ENCODE measurements around the gene SRSF5.
"Not testable (repeated sequence)": the region's sequence is repeated elsewhere in the genome, so short reads cannot be mapped to it uniquely, and the experiment has no call there.

Gene SRSF5

DNA sequence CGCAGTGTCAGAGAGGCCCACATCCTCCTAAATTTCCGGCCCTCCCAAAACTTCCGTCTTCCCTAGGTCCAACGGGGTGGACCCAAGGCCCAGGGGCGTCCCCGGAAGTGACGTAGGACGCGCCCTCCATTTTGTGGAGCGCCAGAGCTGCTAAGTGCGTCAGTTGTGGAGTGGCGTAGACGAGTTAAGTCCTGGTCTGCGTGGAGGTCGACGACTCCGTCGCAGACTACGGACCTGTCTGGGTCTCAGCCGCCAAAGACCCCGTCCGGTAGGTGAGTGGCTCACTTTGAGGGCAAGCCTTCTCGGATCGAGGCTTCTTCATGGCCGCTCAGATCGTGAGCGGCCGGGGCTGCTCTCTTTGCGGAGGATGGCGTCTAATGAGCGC, at the start of gene SRSF5:
Gene SRSF5, plus strand, starts transcription at position 159 of the 385 bp plus-strand sequence. CDS start 1,015 bp downstream, outside the sequence.
- Mint-ChIP-seq H3K9me3 (peaks cover 7% of the 10 kb centered on the region), H3K36me3 (ENCODE audit: low read depth) (peaks cover 63% of the 10 kb centered on the region), H3K4me1 (ENCODE audit: low read depth) (peaks cover 86% of the 10 kb centered on the region), H3K27me3 (no peaks in the 10 kb centered on the region), H3K27ac (peak within 1 kb of the TSS; percentile 100), H3K4me3 (peak within 1 kb of the TSS; percentile 96)

DNA sequence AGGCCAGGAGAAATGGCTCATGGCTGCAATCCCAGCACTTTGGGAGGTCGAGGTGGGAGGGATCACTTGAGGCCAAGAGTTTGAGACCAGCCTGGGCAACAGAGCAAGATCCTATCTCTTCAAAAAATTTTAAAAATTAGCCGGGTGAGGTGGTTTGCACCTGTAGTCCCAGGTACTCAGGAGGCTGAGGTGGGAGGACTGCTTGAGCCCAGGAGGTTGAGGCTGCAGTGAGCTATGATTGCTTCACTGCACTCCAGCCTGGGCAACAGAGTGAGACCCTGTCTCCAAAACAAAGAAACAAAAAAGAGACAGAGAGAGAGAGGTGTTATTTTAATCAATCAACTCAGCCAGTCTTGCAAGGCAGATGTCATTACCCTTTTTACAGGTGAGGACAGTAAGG, 48.3 kb upstream of the SRSF5 start:
- H3K27me3 Mint-ChIP-seq, H3K27ac Mint-ChIP-seq, H3K4me3 Mint-ChIP-seq, H3K9me3 Mint-ChIP-seq: not testable (repeated sequence)
- peaks cover 27% of the 10 kb centered on the region for H3K4me1 Mint-ChIP-seq (ENCODE audit: low read depth)
- peaks cover 18% of the 10 kb centered on the region for H3K36me3 Mint-ChIP-seq (ENCODE audit: low read depth)

DNA sequence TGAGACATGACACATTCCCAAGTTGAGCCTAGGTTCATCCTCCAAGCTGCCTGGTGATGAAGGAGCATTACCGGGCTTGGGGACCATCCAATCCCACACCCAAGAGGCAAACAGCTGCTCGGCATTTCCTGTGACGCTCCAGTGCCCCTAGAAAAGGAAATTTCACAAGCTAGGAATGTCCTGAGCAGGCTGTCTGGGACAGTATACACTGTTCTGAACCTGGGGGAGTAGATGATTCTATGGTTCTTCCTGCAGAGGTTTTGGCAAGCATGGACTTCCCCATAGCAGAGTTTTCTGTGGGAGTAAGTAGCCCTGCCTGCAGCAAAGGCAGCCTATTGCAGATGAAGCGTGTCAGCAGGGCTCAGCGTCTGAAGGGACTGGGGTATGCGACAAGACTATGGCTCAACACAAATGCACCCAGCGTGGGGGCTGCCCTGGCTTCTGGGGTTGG, 47.4 kb upstream of the SRSF5 start:
- H3K27me3 Mint-ChIP-seq, result no peaks in the 10 kb centered on the region
- peaks cover 22% of the 10 kb centered on the region for H3K4me1 Mint-ChIP-seq (ENCODE audit: low read depth)
- H3K4me3 Mint-ChIP-seq, result no peak overlapping the region
- H3K27ac Mint-ChIP-seq, result no peak overlapping the region
- H3K9me3 Mint-ChIP-seq, result no peaks in the 10 kb centered on the region
- H3K36me3 Mint-ChIP-seq (ENCODE audit: low read depth), result peaks cover 9% of the 10 kb centered on the region

DNA sequence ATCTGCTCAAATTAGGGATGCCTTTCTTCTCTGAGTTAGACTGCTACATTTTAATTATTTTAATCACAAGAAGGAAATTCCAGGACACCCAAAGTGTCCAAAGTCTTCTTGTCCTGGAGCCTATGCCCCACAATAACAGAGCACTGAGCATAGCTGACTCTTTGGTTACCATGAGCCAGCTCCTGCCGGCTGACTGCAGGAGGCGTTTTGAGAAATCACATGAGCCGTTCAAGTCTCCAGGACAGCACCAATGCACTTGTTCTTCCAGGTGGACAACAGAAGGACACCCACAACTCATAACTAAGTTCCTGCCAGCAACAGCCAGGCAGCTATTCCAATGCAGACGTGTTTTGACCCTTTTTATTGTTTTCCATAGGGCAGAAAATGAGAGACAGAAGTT, 46.0 kb upstream of the SRSF5 start:
- H3K36me3 Mint-ChIP-seq (ENCODE audit: low read depth), result peaks cover under 1% of the 10 kb centered on the region
- no peaks in the 10 kb centered on the region for H3K27me3 Mint-ChIP-seq
- H3K27ac Mint-ChIP-seq, result no peak overlapping the region
- H3K9me3 Mint-ChIP-seq, result no peaks in the 10 kb centered on the region
- H3K4me3 Mint-ChIP-seq, result no peak overlapping the region
- peaks cover 18% of the 10 kb centered on the region for H3K4me1 Mint-ChIP-seq (ENCODE audit: low read depth)

DNA sequence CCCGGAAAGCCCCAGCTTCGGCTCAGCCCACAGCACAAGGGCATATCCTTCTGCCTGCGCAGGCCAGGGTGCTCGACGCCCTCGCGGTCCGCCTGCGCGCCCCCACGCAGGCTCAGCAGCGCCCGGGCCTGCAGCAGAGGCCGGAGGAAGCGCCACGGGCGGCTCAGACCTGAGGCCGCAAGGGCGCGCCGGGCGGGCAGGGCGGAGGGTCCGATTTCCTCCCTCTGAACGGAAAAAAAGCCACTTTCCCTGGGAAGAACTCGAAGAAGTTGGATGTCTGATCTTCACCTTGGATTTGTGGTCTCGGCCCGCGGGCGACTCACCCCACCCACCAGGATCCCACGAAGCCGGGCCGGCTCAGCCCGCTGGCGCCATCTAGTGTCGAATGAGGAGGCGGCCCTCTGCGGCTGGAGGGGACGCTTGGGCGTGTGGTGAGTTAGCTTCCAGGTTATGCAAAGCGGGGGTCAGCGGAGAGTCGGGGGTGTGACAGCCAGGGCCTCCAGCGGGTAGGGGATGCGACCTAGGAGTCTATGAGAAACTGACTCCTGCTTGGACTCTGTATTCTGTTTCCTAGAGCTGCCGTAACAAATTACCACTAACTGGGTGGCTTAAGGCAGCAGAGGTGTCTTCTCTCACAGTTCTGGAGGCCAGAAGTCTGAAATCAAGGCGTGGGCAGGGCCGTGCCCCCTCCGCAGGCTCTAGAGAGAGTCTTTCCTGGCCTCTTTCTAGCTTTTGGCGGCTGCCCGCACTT, 40.0 kb upstream of the SRSF5 start:
- Mint-ChIP-seq H3K4me1 (ENCODE audit: low read depth) (peaks cover 21% of the 10 kb centered on the region), H3K27me3 (no peaks in the 10 kb centered on the region), H3K4me3 (peak overlapping the region; percentile 57), H3K36me3 (ENCODE audit: low read depth) (no peaks in the 10 kb centered on the region), H3K9me3 (no peaks in the 10 kb centered on the region), H3K27ac (peak overlapping the region; percentile 28)

DNA sequence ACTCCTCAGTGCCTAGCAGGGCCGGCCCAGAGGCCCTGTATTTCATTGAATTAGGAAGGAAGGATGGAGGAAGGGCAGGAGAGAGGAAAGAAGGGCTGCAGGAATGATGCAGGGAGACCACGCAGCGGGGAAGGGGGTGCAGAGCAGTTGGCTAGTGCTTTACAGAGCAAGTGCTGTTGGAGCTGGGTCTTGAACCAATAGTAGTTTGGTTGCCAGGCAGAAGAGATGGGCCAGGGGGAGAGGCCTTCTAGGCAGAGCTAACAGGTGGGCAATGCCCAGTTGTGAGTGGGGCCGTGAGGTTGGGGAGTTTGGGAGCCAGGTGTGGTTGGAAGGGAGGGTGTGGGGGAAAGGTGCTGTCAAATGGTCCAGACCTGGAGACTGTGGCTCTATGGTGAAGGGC, 39.1 kb upstream of the SRSF5 start:
- Mint-ChIP-seq H3K9me3 (no peaks in the 10 kb centered on the region), H3K27me3 (no peaks in the 10 kb centered on the region), H3K4me3 (no peak overlapping the region), H3K36me3 (ENCODE audit: low read depth) (no peaks in the 10 kb centered on the region), H3K27ac (no peak overlapping the region), H3K4me1 (ENCODE audit: low read depth) (peaks cover 21% of the 10 kb centered on the region)

DNA sequence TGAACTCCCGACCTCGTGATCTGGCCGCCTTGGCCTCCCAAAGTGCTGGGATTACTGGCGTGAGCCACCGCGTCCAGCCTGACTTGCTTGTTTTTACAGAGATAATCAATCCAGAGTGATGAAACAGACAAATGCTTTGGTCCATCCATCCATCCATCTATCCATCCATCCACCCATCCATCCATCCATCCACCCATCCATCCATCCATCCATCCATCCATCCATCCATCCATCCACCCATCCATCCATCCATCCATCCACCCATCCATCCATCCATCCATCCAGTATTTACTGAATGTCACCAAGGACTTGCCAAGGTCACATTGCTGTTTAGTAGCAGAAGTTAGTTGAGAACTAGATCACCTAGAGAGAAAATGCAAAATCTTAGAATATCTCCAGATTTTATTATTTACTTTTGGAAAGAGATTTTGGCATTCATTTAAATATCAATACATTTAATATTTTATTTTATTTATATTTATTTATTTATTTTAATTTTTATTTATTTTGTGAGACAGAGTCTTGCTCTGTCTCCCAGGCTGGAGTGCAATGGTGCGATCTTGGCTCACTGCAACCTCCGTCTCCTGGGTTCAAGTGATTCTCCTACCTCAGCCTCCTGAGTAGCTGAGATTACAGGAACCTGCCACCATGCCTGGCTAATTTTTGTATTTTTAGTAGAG, 34.9 kb upstream of the SRSF5 start:
- H3K27ac Mint-ChIP-seq; H3K4me3 Mint-ChIP-seq; H3K9me3 Mint-ChIP-seq; H3K27me3 Mint-ChIP-seq; H3K36me3 Mint-ChIP-seq (ENCODE audit: low read depth); H3K4me1 Mint-ChIP-seq (ENCODE audit: low read depth): not testable (repeated sequence)

DNA sequence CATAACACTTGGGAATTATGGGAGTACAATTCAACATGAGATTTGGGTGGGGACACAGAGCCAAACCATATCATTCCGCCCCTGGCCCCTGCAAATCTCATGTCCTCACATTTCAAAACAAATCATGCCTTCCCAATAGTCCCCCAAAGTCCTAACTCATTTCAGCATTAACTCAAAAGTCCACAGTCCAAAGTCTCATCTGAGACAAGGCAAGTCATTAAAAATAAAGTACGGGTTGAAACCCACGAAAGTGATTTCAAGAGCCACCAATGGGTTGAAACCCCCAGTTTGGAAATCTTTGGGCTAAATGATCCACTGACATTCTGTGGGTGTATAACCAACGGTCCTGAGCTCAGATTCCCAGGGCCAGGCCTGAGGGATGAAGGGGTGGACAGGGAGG, 30.5 kb upstream of the SRSF5 start:
- H3K27me3 Mint-ChIP-seq; H3K4me3 Mint-ChIP-seq; H3K36me3 Mint-ChIP-seq (ENCODE audit: low read depth); H3K9me3 Mint-ChIP-seq; H3K4me1 Mint-ChIP-seq (ENCODE audit: low read depth); H3K27ac Mint-ChIP-seq: not testable (repeated sequence)

DNA sequence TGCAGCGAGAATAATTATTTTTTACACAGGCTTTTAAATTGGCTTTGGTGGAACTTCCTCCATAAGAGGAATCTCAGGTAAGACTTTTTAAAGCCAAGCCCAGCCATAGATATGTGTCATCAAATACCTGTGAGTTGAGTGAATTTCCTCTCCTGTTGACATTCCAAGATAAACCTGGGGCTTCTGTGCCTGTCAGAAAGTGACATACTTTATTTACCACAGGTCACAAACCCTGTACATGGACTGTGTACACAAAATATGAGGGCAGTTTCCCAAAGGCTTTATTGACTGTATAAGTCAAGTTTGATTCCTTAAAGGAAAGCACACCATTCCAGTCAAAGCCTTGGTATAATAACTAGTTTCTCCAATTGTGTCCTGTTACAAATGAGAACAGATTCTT, 25.9 kb upstream of the SRSF5 start:
- peaks cover 4% of the 10 kb centered on the region for H3K9me3 Mint-ChIP-seq
- no peaks in the 10 kb centered on the region for H3K27me3 Mint-ChIP-seq
- H3K4me1 Mint-ChIP-seq (ENCODE audit: low read depth), result peaks cover 6% of the 10 kb centered on the region
- no peak overlapping the region for H3K27ac Mint-ChIP-seq
- H3K4me3 Mint-ChIP-seq, result no peak overlapping the region
- no peaks in the 10 kb centered on the region for H3K36me3 Mint-ChIP-seq (ENCODE audit: low read depth)

DNA sequence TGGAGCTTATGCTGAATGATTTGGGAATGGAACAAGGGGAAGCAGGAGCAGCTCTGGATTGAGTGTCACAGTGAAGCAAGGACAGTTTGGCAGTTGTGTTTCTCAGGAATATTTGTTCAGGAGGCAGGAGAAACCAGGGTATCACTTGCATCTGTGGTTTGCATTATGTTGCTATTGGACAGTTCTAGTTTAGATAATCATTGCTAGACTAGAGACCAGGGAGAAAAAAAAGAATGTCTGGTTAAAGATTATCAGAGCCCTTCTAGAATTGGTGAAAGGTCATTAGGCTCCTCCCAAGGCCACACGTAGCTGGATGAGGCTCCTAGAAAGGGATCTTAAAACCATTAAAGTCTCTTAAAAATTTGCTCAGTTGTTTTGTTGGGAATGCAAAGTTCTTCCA, 17.0 kb upstream of the SRSF5 start:
- Mint-ChIP-seq H3K27me3 (no peaks in the 10 kb centered on the region), H3K4me1 (ENCODE audit: low read depth) (peaks cover 20% of the 10 kb centered on the region), H3K36me3 (ENCODE audit: low read depth) (no peaks in the 10 kb centered on the region), H3K27ac (no peak overlapping the region), H3K9me3 (no peaks in the 10 kb centered on the region), H3K4me3 (no peak overlapping the region)

DNA sequence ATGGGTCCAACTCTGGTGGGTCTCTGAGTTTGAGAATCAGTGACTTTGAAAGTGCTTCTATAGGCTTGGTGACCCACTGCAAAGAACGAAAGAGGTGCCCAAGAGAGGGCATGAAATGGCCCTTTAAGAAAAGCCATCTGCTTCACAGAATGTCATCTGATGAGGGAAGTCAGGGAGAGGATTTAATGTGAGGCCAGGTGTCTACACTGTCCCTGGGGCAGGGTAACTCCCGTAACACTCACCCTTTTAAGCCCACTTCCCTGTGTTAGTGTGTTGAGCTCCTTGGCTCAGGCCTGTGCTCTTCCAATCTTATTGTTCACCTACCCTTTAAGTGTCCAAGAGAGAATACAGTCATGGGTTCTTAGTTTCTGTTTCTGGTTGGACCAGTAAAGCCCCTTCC, 16.4 kb upstream of the SRSF5 start:
- Mint-ChIP-seq H3K27me3 (no peaks in the 10 kb centered on the region), H3K4me3 (no peak overlapping the region), H3K9me3 (no peaks in the 10 kb centered on the region), H3K4me1 (ENCODE audit: low read depth) (peaks cover 25% of the 10 kb centered on the region), H3K27ac (no peak overlapping the region), H3K36me3 (ENCODE audit: low read depth) (no peaks in the 10 kb centered on the region)

DNA sequence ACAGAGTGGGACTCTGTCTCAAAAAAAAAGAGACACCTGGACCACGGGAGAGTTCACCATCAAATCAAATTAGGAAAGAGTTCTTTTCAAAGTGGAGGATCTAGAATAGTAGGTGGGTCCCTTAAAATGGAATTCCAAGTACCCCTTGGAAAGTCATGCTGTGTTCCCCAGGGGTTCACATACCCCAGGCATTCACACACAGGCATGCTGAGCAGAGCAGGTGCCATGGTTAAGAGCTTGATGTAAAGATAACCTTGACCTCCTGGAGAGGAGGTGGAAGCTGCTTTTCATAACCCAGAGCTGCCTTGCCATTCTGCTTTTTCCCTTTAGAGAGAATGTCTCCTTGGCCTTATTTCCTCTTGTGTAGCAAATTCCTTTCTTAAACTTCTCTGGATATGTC, 14.2 kb upstream of the SRSF5 start:
- H3K27me3 Mint-ChIP-seq, result no peaks in the 10 kb centered on the region
- H3K4me1 Mint-ChIP-seq (ENCODE audit: low read depth), result peaks cover 17% of the 10 kb centered on the region
- no peaks in the 10 kb centered on the region for H3K9me3 Mint-ChIP-seq
- H3K4me3 Mint-ChIP-seq, result no peak overlapping the region
- no peak overlapping the region for H3K27ac Mint-ChIP-seq
- no peaks in the 10 kb centered on the region for H3K36me3 Mint-ChIP-seq (ENCODE audit: low read depth)

DNA sequence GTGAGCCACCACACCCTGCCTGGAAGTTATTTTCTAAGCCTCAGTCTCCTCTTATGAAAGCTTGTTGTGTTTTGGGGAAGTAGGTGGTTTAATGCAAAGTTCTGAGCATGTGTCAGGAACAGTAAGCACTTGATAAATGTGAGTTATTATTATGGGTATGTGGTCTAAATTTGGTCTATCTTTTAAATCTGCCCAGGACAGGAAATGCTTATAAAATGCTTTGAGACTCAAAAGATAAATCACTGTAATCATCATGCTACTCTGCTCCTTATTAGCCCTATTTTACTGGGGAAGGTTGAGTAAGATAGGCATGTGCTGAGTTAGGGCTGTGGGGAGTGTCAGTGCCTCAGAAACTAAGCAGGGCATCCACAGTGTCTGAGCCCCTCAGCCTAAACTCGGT, 13.1 kb upstream of the SRSF5 start:
- Mint-ChIP-seq H3K4me1 (ENCODE audit: low read depth) (peaks cover 17% of the 10 kb centered on the region), H3K9me3 (no peaks in the 10 kb centered on the region), H3K4me3 (no peak overlapping the region), H3K27ac (no peak overlapping the region), H3K36me3 (ENCODE audit: low read depth) (no peaks in the 10 kb centered on the region), H3K27me3 (no peaks in the 10 kb centered on the region)

DNA sequence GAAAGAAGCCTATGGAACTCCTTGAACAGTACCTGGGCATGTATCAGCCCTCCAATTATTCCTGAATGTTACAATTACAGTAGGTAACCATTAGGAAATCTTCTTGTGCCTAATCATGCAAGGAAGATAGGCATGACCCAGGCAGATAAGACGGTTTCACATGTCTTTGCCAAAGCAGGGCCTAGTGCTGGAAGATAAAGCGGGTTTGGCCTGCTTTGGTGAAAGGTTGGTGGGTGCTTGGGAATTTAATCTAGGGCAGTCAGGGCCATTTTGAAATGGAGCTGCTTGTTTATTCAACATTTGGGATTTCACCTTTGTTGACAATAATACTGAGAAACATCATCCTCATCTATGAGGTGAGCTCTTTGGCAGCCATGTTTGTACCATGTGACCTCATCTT, 12.5 kb upstream of the SRSF5 start:
- Mint-ChIP-seq H3K9me3 (no peaks in the 10 kb centered on the region), H3K4me3 (no peak overlapping the region), H3K4me1 (ENCODE audit: low read depth) (peaks cover 17% of the 10 kb centered on the region), H3K27me3 (no peaks in the 10 kb centered on the region), H3K27ac (no peak overlapping the region), H3K36me3 (ENCODE audit: low read depth) (no peaks in the 10 kb centered on the region)

DNA sequence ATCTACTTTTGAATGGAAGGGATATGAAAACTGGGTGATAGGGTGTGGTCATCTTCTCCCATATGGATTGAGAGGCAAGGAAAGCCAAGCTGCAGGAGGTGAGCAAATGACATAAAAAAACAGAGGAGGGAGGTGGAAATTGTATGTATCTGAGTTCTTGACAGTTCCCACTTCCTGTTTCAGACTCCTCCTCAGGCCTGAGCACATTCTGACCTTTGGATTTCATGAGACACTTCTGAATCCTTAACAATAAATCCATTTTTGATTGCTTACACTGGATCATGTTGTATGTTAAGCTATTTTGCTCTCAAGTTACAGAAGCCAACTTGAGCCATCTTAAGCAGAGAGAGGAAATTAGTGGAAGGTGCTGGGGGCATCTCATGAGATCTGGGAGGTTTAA, 11.6 kb upstream of the SRSF5 start:
- Mint-ChIP-seq H3K4me3 (no peak overlapping the region), H3K36me3 (ENCODE audit: low read depth) (no peaks in the 10 kb centered on the region), H3K9me3 (no peaks in the 10 kb centered on the region), H3K27me3 (no peaks in the 10 kb centered on the region), H3K4me1 (ENCODE audit: low read depth) (peaks cover 17% of the 10 kb centered on the region), H3K27ac (peak overlapping the region; percentile 33)

DNA sequence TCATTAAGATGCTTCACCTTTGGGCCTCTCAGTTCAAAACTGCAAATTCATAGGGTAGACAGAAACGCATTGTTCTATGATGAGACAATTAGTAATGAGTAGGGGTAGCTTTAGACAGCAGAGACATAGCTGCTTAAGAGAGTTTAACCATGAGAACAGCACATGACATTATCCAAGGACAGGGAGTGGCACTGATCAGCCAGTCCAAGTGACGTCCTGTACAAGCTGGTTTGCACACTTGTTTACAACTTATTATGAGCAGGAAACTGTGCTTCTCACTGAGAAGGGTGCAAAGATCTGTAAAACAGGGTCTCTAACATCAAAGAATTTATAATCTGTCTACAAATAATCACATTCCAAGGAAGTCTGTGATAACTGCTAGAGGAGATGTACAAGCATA, 11.2 kb upstream of the SRSF5 start:
- Mint-ChIP-seq H3K4me1 (ENCODE audit: low read depth) (peaks cover 19% of the 10 kb centered on the region), H3K27me3 (no peaks in the 10 kb centered on the region), H3K4me3 (no peak overlapping the region), H3K27ac (peak overlapping the region; percentile 33), H3K9me3 (no peaks in the 10 kb centered on the region), H3K36me3 (ENCODE audit: low read depth) (no peaks in the 10 kb centered on the region)

All from stimulated activated naive CD8-positive, alpha-beta T cell treated with anti-CD3 and anti-CD28 coated beads, Interleukin-15, Interleukin-2, amounts not matched to agents 100 ng/mL and 50 ng/mL, for 24 hours (primary cell).